ENCODE data around the gene TTLL11. TPM values are rescaled to one million over a fixed set of nuclear protein-coding genes. Genes with fewer than 3 reads are reported as not detected.

The TTLL11 gene
- total RNA-seq, 1 donor from 2014 or later = 5.3 TPM

DNA sequence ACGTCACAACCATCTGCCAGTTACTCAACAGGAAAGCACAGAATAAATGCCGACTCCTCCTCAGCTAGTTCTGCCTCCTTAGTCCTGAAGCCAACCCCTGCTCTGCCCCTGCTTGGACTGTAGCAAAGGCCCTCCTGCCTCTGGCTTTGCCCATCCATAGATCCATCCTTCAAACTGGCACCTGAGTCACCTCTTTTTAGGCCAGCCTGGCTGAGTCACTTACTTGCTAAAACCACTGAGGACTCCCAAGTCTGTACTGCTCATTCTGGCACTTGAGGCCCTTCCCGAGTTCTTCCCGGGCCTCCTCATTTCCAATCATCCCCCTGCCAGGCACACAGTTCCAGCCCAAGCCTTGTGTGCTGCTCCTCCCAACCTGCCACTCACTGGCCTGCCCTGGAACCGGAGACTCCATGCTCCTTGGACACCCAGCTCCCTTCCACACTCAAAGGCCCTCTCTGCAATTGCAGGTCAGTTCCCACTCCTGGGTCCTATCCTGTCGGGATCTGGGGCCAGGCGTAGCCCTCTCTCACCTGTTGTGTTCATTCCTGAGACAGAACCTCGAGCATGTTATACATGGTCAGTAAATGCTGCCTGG lies 221.6 kb downstream of the TTLL11 start:
- no peak for DNase-seq

DNA sequence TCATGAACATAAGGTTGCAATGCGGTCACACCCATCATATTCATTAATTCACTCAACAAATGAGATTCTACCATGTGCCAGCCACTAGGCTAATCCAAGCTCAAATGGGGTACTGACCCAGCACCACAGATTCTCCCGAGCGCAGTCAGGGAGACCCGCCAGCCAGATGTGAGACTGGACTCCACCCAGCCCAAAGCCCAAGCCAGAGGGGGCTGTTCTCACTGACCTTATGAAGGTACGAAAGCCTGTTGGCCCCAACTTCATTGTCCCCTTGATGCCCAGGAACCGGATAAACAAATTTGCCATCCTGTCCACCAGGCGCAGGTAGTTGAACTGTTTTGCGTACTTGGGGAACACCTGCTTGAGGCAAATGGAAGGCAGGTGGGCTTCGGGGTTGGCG lies 222.8 kb downstream of the TTLL11 start:
- no peak for DNase-seq

- no peak for DNase-seq
Measured at GRCh38 chr9:121868626-121869025, 224.5 kb downstream of the TTLL11 start.

- no peak for DNase-seq
Measured at GRCh38 chr9:121866927-121867326, 226.2 kb downstream of the TTLL11 start.

- no peak for DNase-seq
Measured at GRCh38 chr9:121865884-121866283, 227.2 kb downstream of the TTLL11 start.

DNA sequence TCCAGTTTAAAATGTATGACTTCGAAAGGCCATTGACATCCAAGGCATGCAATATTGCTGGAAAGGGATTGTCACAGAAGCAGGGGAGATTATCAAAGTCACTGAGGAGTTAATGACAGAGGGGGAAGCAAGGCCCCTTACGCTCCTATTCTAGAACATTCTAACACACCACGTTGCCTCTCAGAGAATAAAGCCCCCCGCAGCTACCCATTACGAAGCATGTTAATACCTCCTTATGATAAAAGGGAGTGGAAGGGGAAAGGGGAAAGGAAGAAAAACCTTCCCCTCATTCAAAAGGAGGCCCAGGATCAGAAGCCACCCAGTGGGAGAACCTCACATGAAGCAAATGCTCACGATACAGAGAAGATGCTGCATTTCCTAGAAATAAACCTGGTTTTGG lies 228.0 kb downstream of the TTLL11 start:
- no peak for DNase-seq

DNA sequence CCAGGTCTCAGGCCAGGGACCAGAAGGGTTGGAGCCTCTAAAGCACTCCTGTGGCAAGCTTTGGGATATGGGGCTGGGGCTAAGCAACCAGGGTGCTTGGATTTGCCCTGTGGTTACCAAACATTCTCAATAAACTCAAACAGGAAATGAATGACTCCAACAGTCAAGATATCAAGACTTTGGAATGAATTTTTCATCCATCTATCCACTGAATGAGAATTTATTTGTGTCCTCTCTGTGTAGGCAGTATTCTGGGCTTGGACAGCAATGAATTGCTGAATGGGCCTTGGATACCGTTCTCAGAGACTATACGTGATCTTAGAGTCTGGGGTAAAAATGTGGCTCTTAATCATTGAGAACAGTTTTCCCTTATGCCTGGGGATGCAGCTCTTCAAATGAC lies 229.2 kb downstream of the TTLL11 start:
- DNase-seq = no peak

GRCh38 chr9:121862371-121863332 lies 230.5 kb downstream of the TTLL11 start:
- no peak for DNase-seq

- DNase-seq = peak; percentile 67
Measured at GRCh38 chr9:121861501-121862180, 231.5 kb downstream of the TTLL11 start.

DNA sequence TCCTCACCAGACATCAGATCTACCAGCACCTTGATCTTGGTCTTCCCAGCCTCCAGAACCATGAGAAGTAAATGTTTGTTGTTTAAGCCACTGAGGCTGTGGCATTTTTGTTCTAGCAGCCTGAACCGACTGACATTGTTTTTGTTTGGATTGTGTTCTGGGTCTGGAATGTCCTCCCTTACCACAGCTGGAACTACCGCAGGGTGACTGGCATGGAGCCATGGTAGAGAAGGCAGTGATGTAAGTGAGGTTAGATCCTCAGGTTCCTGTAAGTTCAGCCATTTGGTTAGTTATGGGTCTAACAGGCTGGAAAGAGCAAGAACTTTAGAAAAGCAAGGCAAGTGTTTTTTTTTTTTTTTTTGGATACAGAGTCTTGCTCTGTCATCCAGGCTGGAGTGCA lies 232.4 kb downstream of the TTLL11 start:
- peak; percentile 9 for DNase-seq

GRCh38 chr9:121860213-121860612 lies 232.9 kb downstream of the TTLL11 start:
- DNase-seq = no peak

- no peak for DNase-seq
Measured at GRCh38 chr9:121859646-121860045, 233.5 kb downstream of the TTLL11 start.

GRCh38 chr9:121858788-121859187 lies 234.3 kb downstream of the TTLL11 start:
- no peak for DNase-seq

DNA sequence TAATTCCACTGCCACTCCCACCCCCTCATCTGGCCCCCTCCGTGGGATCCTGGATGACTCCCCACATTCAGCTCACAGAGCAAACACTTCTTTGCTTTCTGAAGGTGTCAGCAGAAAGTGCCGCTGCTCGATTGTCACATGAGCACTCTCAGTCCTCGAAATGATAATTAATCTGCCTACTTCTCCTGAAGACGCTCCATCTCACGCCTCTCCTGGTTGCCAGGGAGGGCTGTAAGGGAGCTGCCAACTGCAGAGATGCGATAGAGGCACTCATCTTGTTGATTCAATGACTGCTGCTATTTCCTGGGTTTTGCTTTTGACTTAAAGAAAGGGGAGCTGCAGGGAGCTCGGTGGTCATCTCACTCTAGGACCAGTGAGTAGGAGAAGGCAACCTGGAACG lies 235.2 kb downstream of the TTLL11 start:
- no peak for DNase-seq

DNA sequence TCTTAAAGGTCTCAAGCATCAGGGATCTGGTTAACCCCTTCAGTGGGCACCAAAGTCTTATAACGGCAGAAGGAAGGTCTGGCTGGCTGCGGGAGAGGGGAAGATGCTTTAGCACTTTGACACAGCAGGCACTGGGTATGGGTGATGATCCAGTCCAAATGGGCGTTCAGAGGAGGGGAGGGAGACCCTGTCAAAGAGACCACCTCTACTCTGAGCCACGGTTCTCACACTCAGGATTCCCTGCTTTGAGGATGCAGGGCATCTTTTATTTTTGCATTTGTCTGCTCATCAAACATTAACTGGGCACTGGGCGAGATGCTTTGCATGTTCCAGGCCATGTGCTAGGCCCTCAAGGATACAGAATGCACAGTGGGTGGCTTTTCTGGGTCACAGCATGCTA lies 237.6 kb downstream of the TTLL11 start:
- DNase-seq = no peak

DNA sequence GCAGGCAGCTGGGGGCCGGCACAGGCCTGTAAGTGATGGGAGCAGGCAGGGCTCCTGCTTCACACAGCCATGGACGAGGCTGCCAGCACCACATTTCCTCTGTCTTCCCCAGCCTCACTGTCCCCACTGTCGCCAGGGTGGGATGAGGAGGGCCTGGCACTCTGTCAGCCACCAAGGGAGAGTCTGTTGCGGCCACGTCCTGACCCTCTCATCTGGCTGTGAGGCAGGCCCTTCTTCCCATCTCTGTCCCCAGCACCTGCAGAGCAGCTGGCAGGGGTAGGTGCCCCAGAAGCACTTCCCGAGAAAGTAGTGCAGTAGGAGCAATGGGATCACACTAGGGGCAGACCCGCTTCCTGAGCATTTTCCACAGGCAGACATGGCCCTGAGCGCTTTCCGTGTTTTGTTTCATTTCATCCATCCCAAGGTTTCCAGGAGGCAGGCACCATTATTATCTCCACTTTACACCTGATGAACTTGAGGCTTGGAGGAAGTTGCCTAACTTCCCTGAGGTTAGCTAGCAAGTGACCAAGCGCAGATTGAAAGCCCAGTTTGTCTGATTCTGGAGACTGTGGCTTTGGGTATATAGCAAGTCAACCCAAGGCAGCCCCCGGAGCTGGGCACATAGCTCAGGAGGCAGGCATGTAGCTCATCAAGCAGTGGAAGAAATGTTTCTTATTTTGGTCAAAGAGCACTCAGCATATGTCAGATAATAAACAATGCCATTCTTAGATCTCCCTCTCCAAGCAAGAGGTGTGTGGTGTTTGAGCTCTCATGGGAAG lies 239.3 kb downstream of the TTLL11 start:
- no peak for DNase-seq

DNA sequence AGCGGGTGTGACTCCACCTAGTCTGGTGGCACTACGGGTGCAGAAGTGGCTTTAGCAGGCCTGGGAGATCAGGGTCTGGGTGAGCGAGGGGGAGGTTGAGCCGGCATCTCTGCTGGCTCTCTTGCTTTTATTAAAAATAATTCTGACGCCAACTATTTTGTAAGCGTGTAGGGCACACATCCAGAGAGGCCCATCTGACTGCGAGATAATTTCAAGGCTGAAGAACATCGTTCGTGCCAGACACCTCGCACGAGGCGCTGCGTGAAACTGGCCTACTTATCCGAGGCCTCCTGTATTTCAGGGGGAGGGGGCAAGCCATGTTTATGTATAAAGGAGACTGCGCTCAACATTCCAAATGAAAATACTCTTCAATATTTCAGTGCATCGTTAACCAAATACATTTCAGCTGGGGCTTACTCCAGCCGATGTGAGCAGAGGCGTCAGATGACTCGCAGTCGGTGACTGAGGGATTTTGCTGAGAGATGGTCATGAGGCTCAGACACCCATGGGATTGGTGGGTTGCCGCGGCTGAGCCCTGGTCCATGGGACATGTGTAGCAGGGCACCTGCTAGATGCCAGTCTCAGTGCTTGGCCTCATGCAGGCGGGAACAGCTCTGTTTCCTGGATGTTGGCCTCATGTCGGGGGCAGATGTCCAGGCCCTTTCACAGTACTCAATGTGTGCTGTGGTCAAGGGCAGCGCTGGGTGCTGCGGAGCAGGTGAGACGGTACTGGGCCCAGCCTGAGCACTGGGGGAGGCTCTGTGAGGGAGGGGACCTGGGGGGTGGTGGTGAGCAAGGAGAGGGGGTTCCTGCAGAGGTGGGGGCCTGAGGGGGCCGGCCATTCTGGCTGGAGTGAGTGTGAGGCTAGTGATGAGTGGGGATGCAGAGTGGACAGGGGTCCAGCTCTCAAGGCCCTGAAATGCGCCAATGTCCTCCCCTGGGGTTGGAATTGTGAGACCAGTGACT lies 240.2 kb downstream of the TTLL11 start:
- no peak for DNase-seq

- DNase-seq = no peak
Measured at GRCh38 chr9:121852241-121852640, 240.9 kb downstream of the TTLL11 start.

- DNase-seq = no peak
Measured at GRCh38 chr9:121851641-121852091, 241.4 kb downstream of the TTLL11 start.

DNA sequence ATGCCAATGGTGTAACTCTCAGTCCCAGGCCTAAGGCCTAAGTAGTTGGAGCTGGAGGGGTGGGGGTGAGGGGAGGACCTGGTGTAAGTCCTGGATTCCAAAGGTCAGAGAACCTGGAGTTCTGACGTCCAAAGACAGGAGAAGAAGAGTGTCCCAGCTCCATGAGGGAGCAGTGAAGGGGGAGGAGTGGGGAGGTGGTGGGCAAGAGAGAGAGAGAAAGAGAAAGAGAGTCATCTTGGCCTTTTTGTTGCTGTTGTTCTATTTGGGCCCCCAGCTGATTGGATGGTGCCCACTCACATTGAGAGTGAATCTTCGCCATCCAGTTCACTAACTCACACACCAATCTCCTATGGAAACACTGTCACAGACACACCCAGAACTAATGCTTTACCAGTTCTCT lies 242.7 kb downstream of the TTLL11 start:
- DNase-seq = no peak

DNA sequence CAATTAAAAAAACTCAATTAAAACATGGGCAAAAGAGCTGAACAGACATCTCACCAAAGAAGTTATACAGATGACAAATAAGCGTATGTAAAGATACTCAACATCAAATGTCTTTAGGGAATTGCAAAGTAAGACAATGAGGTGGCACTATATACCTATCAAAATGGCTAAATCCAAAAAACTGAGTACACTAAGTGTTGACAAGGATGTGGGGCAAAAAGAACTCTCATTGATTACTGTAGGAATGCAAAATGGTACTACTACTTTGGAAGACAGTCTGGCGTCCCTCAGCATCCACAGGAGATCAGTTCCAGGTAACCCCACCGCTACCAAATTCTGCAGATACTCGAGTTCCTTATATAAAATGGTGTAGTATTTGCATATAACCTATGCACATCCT lies 243.6 kb downstream of the TTLL11 start:
- DNase-seq = no peak
